Type B pancreatic cell (in vitro differentiated cells): ENCODE data around the gene ZCCHC2. TPM values are rescaled to one million over a fixed set of nuclear protein-coding genes. Genes with fewer than 3 reads are reported as not detected.

Experiments used
- DNase-seq: peaks from one replicate; pipeline ENCODE4 v3.0.0; 2021; ENCODE audit warnings: mixed read lengths; ENCODE audit not compliant: unreplicated experiment; ENCODE audit errors: extremely low spot score
- H3K27ac Mint-ChIP-seq: 2 replicates; pipeline ENCODE4 v1.8.0; 2021; ENCODE audit warnings: mild to moderate bottlenecking, mixed read lengths
- H3K27me3 Mint-ChIP-seq: 2 replicates; pipeline ENCODE4 v1.8.0; 2021; ENCODE audit warnings: mixed read lengths
- H3K36me3 Mint-ChIP-seq: 2 replicates; pipeline ENCODE4 v1.8.0; 2021; ENCODE audit warnings: mixed read lengths
- H3K4me1 Mint-ChIP-seq: one replicate; pipeline ENCODE4 v1.8.0; 2021; ENCODE audit warnings: mixed read lengths; ENCODE audit not compliant: unreplicated experiment
- H3K4me3 Mint-ChIP-seq: 2 replicates; pipeline ENCODE4 v1.8.0; 2021; ENCODE audit warnings: mild to moderate bottlenecking, mixed read lengths
- H3K9me3 Mint-ChIP-seq: 2 replicates; pipeline ENCODE4 v1.8.0; 2021; ENCODE audit warnings: mixed read lengths
- CTCF ChIP-seq: fragments of 200-600 bp; sonication (generic); conservative IDR thresholded peaks from 2 replicates; pipeline ENCODE4 v1.5.0; 2021; ENCODE audit warnings: antibody characterized with exemption, mild to moderate bottlenecking
- total RNA-seq: library from RNA; stranded (reverse); gene quantifications from 2 replicates; pipeline ENCODE4 v1.2.1, GENCODE V29; 2021; ENCODE audit warnings: low replicate concordance

ZCCHC2 gene
- total RNA-seq, 1 donor from 2014 or later: 18.0 TPM

- Mint-ChIP-seq H3K9me3 (peaks cover 5% of the 10 kb centered on the region), H3K36me3 (peaks cover 21% of the 10 kb centered on the region), H3K27ac (no peak overlapping the region), H3K27me3 (no peaks in the 10 kb centered on the region), H3K4me1 (no peaks in the 10 kb centered on the region), H3K4me3 (no peak overlapping the region)
- TF ChIP-seq CTCF: no peak
- DNase-seq: no peak
These were observed 16.1 kb downstream of the ZCCHC2 start for GRCh38 chr18:62538881-62539280.

GRCh38 chr18:62539284-62540165, 16.7 kb downstream of the ZCCHC2 start:
- no peak for TF ChIP-seq CTCF
- Mint-ChIP-seq H3K4me1 (no peaks in the 10 kb centered on the region), H3K36me3 (peaks cover 18% of the 10 kb centered on the region), H3K9me3 (peaks cover 4% of the 10 kb centered on the region), H3K27me3 (no peaks in the 10 kb centered on the region), H3K27ac (no peak overlapping the region), H3K4me3 (no peak overlapping the region)
- DNase-seq: no peak

GRCh38 chr18:62543021-62543420, 20.2 kb downstream of the ZCCHC2 start:
- H3K9me3 Mint-ChIP-seq: no peaks in the 10 kb centered on the region
- peaks cover 18% of the 10 kb centered on the region for H3K36me3 Mint-ChIP-seq
- H3K4me3 Mint-ChIP-seq: no peak overlapping the region
- no peaks in the 10 kb centered on the region for H3K27me3 Mint-ChIP-seq
- DNase-seq: no peak
- TF ChIP-seq CTCF: no peak
- no peak overlapping the region for H3K27ac Mint-ChIP-seq
- H3K4me1 Mint-ChIP-seq: no peaks in the 10 kb centered on the region

GRCh38 chr18:62545098-62545497, 22.3 kb downstream of the ZCCHC2 start:
- Mint-ChIP-seq H3K27ac (no peak overlapping the region), H3K4me1 (no peaks in the 10 kb centered on the region), H3K36me3 (peaks cover 21% of the 10 kb centered on the region), H3K4me3 (no peak overlapping the region), H3K9me3 (no peaks in the 10 kb centered on the region), H3K27me3 (no peaks in the 10 kb centered on the region)
- no peak for DNase-seq
- no peak for TF ChIP-seq CTCF

- Mint-ChIP-seq H3K4me1 (no peaks in the 10 kb centered on the region), H3K27me3 (no peaks in the 10 kb centered on the region), H3K9me3 (no peaks in the 10 kb centered on the region), H3K4me3 (no peak overlapping the region), H3K27ac (no peak overlapping the region), H3K36me3 (peaks cover 43% of the 10 kb centered on the region)
- no peak for TF ChIP-seq CTCF
- DNase-seq: no peak
These were observed 26.9 kb downstream of the ZCCHC2 start for GRCh38 chr18:62549755-62550154.
